Fibroblast of upper back skin (primary cell): ENCODE results near the gene RXRA.

Experiments
- DNase-seq: peaks from one replicate; pipeline ENCODE4 v3.0.0-alpha.2; 2013

Gene RXRA

DNA sequence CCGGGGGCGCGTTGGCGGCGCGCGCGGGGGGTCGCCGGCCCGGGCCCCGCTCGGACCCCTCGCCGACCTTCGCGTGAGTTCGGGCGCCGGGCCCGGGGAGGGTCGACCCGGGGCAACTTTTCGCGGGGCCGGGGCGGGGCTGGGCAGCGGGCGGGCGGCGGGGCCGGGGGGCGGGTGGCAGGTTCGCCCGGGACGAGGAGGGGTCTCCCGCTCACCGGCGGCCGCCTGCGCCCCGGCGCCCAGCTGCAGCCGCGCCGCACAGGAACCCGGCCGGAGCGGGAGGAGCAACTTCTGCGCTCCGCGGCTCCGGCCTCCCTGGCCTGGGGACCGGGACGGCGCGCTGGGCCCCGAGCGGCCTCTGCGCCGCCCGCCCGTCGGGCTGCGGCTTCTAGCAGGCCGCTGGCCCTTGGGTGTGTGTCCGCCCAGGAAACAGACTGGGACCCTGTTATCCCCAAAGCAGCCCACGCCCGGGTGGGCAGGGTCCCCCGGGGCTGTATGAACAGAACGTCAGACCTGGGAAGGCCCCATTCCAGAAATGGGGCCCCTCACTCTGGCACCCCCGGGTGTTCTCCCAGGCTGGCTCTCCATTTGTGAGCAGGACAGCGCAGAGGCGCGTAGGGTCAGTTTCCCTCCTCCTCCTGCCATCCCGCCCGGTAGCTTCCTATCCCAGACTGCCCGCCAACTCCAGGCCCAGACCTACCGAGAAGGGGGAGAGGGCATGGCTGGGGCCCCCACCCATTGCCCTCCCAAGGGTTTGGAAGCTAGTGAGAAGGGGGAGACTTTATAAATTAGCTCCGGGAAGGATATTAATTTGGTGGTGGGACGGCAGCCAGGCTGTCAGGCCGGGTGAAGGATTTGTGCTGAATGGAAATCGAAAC is 708 bp downstream of the RXRA start:
- DNase-seq: no peak

GRCh38 chr9:134327671-134328231 is 1.5 kb downstream of the RXRA start:
- DNase-seq: no peak

- no peak for DNase-seq
Measured at GRCh38 chr9:134328341-134328840, 2.1 kb downstream of the RXRA start.

GRCh38 chr9:134328841-134329575 is 2.8 kb downstream of the RXRA start:
- DNase-seq: no peak

DNA sequence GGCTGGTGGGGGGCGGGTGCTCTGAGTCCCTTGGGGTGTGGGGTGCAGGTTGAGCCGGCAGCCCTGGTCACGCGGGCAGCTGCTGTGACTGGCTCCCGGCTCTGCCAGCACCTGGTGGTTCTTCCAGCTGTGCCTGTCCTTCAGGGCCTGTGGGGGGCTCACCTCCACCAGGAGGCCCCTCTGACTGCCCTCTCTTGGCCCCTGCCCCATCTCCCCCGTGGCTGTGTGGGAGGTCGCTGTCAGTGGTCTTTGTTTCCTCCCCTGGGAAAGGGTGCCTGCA is 3.3 kb downstream of the RXRA start:
- no peak for DNase-seq

DNA sequence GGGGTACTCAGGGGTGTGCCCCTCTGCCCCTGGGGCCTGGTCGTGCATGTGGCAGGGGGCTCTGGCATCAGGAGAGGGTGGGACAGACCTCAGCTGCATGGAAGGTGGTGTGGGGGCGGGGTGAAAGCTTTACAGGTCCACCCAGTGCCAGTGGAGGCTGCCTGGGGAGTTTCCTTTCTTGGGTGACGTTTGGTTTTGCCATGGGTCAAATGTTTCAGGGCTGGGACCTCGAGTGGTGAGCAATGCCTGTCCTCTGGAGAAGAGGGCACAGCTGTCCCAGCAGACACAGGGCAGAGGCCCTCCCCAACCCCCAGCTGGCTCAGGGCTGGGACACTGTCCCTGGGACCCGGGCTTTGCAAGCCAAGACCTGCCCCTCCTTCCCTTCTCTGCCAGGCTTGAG is 3.6 kb downstream of the RXRA start:
- DNase-seq: no peak

GRCh38 chr9:134330590-134330989 is 4.3 kb downstream of the RXRA start:
- no peak for DNase-seq

- no peak for DNase-seq
Measured at GRCh38 chr9:134331186-134332025, 5.2 kb downstream of the RXRA start.

DNA sequence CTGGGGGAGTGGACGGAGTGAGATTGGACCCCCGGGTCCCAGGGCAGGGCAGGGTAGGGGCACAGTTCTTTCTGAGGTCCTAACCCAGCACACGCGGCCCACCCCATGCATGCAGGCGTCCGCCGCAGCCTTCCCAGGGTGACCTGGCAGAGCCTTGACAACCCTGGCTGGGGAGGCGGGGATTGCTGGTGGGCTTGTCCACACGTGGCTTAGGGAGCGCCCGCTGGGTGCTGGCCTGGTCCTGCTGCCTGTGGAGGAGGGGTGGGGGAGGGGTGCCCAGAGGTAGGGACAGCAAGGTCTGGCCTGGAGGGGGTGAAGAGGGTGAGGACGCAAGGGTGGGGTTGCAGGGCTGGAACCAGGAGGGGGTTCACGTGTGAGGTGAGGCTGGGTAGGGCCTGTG is 6.0 kb downstream of the RXRA start:
- DNase-seq: no peak

- DNase-seq: no peak
Measured at GRCh38 chr9:134332841-134333233, 6.6 kb downstream of the RXRA start.

DNA sequence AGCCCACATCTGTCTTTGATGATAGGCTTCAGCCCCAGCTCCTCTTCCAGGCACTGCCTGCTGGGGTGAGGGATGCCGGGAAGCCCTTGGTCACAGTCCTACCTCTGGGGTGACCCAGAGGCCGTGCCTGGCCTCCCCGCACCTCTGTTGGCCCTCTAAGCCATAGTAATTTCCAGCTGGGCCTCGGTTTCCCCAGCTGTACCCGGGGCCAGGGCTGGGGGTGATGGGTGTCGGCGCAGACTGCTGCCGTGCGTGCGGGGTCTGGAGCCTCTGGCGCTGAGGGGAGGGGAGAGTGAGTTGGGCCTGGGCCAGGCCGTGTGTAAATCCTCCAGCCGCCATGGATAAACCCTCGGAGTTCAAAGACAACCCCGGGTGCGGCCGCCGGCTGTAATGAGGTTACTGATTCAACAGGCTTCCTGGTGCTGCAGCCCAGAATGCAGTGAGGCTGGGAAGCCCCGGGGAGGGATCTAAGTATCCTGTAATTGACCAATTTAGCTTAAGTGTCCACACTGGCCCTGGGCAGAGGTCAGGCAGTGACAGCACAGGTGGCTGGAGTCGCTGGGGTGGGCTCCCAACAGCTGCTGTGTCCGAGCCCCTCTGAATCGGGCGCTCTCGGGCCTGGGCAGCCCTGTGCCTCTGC is 7.1 kb downstream of the RXRA start:
- peak; percentile 56 for DNase-seq

DNA sequence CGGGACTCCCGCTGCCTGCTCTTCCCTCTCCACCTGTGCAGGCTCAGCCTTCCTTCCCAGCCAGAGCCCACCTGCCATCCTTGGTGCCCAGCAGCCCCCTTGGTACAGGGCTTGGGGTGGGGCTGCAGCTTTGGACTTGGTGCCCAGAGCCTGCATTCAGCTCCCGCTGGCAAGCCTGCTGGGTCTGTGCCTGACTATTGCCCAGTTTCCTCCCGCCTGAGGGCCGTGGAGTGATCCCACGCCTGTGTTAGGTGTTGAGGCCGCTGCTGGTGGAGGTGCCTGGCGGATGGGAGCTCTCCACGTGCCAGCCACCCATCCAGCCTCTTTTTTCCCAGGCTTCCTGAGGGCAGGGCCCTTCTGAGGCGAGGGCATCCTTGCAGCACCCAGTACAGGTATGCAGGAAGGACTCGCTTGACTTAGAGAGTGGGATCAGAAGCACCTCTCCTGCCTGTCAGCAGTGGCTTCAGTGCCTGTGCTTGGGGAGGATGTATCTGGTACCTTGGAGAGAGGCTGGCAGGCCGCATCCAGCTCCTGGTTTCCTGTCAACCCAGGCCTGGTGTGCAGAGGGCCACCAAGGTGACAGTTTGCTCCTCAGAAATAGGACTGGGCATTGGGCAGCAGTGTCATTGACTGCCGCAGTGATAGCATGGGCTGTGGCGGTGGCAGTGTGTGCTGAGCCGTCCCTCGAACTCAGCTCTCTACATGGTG is 7.8 kb downstream of the RXRA start:
- DNase-seq: no peak

- no peak for DNase-seq
Measured at GRCh38 chr9:134335061-134335460, 8.8 kb downstream of the RXRA start.

DNA sequence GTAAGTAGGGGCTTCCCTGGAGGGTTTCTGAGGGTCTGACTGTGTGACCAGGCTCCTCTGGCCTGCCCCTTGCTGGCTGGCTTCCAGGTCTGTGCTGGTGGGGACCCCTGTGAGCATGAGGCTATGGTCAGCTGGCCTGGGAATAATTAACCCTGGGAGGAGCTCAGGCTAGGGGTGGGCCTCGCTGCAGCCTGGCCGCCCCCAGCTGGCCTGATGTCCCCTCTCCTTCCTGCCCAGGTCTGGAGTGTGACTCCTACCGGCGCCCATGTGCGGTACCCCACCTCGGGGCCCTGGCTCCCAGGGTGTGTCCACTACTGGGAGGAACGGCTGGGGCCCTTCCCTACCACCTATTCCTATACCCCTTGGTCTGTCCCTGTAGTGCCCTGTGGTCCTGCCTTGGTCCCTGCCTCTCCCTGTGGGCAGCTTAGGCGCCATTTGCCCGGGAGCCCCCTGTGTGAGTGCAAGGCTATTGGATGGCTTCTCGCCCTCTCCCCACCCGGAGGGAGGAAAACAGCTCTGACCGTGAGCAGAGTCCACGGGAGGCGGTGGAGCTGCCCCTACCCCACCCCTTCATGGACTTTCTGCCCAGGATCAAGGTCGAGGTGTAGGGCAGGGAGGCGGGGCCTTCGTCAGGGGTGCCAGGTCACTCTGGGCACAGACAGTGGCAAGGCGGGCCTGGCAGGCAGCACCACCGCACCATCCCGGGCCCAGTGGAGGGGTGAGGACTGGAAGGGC is 9.4 kb downstream of the RXRA start:
- no peak for DNase-seq

GRCh38 chr9:134336228-134336627 is 10.0 kb downstream of the RXRA start:
- DNase-seq: no peak

DNA sequence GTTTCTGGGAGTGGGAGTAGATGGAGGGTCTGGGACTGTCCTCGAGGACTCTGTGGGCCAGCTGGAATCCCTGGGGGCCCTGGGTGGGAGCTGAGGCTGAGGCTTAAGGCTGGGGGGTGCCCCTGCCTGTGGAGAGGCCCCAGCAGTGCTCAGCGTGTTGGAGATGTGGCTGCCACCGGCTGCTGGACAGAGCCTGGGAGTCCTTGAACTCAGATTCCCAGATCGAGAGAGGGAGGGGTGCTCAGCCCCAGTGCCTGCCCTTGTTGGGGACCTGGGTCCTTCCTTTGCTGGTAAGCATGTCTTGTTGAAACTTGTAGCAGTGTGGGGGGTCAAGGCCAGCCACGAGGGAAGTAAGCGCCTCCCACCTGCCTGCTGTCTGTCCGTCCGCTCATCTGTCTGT is 10.7 kb downstream of the RXRA start:
- no peak for DNase-seq

GRCh38 chr9:134337469-134337868 is 11.2 kb downstream of the RXRA start:
- no peak for DNase-seq

GRCh38 chr9:134338394-134339182 is 12.3 kb downstream of the RXRA start:
- no peak for DNase-seq

GRCh38 chr9:134339183-134339806 is 13.0 kb downstream of the RXRA start:
- DNase-seq: peak; percentile 45
